Activated CD8-positive, alpha-beta memory T cell treated with anti-CD3 and anti-CD28 coated beads, Interleukin-2, amount 50 U/mL, for 48 hours (primary cell): ENCODE results near the gene TADA3.
A peak's percentile ranks its signal among the peaks of the same experiment; 100 is the strongest.
"Not testable (repeated sequence)": the region's sequence is repeated elsewhere in the genome, so short reads cannot be mapped to it uniquely, and the experiment has no call there.

Experiments used
- DNase-seq: peaks from one replicate; pipeline ENCODE4 v3.0.0-alpha.2; 2020

Gene TADA3

GRCh38 chr3:9781978-9782603 is 10.2 kb downstream of the TADA3 start:
- no peak for DNase-seq

- DNase-seq = no peak
These were observed 10.7 kb downstream of the TADA3 start for GRCh38 chr3:9781551-9781950.

DNA sequence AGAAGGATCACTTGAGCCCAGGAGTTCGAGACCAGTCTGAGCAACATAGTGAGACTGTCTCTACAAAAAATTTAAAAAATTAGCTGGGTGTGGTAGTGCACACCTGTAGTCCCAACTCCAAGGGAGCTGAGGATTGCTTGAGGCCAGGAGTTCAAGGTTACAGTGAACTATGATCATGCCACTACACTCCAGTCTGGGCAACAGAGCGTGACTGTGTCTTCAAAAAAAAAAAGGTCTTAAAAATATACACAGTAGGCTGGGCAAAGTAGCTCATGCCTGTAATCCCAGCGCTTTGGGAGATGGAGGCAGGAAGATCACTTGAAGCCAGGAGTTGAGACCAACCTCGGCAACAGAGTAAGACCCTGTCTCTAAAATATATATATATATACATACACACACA is 11.4 kb downstream of the TADA3 start:
- DNase-seq = no peak

DNA sequence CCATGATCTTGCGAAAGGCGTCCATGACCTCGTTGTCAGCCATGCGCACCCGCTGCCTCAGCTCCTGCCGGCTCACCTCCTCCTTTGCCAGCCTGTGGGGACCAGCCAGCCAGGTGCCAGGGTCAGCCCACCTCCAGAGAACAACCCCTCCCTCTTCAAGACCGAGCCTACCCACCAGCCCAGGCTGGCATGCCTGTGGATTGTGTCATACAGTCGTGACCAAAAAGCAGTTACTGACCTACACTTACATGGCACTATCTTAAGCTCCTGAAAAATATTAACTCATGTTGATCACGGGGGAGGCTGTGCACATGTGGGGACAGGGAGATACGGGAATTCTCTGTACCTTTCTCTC is 11.8 kb downstream of the TADA3 start:
- DNase-seq = no peak

GRCh38 chr3:9779721-9780457 is 12.4 kb downstream of the TADA3 start:
- DNase-seq = peak; percentile 76

DNA sequence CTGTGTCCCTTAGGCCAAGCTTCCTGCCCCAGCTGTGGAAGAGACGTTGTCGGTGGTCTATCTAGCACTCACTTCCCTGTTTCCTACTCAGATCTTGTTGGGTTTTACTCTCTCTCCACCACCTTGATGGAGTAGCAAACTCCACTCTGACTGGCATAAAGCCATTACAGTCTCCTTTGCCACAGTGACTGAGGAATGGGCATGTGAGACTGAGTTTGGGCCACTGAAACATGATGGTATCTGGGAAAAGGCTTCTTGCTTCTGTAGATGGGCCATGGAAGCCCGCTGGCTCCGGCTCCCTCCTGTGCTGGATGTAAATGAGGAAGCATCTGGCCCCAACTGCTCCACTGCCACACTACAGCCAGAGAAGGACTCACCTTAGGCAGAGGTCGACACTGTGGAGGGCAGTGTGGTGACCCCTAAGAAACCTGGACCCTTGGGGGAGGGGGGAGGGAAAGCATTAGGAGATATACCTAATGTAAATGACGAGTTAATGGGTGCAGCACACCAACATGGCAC is 13.1 kb downstream of the TADA3 start:
- DNase-seq = no peak

- peak; percentile 73 for DNase-seq
These were observed 13.9 kb downstream of the TADA3 start for GRCh38 chr3:9778143-9779074.

GRCh38 chr3:9777694-9778021 is 14.6 kb downstream of the TADA3 start:
- DNase-seq = no peak

DNA sequence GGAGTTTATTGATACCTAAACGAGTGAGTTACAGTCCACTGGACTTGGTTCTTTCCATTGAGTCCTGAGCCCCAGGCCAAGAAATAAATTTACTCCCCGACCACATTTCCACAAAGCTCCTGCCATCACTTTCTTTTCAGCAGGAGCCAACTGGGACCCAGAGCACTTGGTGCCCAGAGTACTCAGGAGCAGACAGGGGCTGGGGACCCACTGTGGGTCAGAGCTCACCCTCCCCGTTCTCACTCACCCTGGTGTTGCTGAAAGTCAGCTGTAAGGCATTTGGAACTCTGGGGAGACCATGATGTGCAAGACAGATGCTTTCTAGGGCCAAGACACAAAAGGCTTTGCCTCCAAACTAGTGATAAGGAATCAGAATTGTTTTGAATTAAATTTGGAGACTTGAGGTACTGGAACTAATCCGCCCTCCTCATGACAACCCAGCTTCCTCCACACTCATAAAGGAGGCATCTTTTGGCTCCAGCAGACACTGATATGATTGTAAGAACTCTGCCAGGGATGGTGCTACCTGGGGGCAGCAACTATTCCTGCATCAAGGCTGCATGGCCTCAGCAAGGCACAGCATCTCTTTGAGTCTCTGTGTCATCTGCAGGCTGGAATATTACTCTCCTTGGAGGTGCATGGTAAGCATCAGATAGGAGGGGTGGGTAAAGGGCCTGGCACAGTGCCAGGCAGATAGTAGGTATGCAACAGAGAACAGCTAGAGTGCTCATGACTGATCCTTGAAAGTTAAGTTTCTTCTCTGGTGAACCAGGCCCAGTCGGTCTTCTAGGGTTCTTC is 15.2 kb downstream of the TADA3 start:
- DNase-seq = no peak

DNA sequence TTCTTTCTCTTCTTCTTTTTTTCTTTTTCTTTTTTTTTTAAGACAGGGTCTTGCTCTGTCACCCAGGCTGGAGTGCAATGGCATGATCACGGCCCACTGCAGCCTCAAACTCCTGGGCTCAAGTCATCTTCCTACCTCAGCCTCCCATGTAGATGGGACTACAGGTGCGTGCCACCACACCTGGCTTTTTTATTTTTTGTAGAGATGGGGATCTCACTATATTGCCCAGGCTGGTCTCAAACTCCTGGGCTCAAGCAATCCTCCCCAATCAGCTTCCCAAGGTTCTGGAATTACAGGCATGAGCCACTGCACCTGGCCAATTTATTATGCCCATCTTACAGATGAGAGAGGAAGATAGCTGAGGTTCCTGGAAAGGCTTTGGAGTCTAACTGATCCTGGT is 21.3 kb downstream of the TADA3 start:
- DNase-seq = not testable (repeated sequence)

DNA sequence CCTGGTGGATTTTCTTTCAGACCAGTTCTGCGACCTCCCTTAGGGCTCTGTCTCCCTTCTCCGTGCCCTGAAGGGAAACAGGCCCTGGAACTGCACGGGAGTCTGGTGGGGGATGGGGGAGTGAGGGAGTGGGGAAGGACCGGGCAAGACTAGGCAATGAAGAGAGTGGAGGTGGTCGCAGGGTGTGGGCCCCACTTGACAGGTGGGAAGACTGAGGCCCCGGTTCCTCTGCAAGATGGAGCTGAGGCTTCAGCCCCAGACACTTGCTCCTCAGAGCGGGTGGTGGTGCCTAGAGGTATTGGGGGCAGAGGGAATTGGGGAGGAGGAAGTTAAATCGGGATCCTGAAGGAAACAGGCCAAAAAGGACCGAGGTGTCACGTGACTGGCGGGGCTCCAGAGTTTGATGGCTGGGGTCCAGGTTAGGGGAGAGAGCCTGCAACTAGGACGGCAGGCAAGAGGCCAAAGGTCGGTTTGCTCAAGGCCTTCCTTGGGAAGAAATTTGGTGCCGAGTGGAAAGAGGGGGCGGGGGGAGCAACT is 21.9 kb downstream of the TADA3 start:
- no peak for DNase-seq

GRCh38 chr3:9769426-9770275 is 22.6 kb downstream of the TADA3 start, which contains the start of gene CAMK1:
CAMK1 (minus strand) TSS chr3:9769947; CDS start chr3:9767749, 2,198 bp downstream.
- DNase-seq = peak; percentile 88

DNA sequence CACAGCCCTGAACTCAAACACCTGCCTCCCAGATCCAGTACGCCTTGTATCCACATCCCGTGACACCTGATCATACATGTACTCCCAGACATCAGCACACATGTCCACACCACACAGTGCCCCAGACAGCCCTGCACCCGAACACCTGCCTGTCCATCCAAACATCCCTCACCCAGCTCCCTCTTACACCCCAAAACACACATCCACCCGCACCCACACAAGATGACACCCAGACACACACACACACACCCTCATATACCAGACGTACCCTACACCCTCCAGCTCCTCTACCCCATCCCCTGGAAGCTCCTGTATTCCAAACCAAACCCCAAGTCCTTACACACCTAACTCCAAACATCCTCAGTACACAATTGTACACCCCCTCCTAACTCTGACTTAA is 23.3 kb downstream of the TADA3 start:
- no peak for DNase-seq

- no peak for DNase-seq
These were observed 24.0 kb downstream of the TADA3 start for GRCh38 chr3:9768141-9768775.

GRCh38 chr3:9767418-9767817 is 24.9 kb downstream of the TADA3 start:
- DNase-seq = no peak

DNA sequence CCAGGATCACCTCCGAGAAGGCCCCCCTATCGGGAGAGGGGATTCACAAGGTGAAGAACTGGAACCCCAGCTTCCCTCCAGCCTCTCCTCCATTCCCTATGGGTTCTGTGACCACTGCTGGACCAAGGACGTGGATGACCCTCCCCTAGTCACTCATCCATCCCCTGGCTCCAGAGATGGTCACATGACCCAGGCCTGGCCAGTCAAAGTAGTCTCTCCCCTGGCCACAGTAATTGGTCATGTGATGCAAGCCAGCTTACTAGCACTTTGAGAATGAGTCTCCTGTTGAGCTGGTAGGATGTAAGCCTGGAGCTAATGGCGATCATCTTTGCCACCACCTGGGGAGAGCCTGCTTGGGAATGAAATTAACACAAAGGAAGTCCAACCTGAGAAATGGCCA is 26.4 kb downstream of the TADA3 start:
- no peak for DNase-seq

- no peak for DNase-seq
These were observed 29.4 kb downstream of the TADA3 start for GRCh38 chr3:9762871-9763270.

DNA sequence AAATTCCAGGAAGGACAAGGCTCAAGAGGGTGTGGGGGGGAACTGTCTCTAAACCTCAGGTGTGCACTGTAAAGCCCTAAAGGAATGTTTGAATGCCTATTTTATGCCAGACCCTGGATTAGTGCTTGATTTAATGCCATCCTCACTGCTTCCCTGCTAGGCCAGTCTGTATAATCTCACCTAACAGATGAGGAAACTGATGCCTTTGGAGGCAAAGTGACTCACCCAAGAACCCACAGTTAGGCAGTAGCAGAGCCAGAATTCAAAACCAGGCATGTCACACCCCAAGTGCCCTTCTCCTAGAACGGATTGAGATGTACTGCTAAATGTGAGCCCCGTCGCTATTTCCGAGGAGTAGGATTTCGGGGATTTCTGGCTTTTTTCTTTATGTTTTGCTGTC is 30.4 kb downstream of the TADA3 start:
- no peak for DNase-seq

DNA sequence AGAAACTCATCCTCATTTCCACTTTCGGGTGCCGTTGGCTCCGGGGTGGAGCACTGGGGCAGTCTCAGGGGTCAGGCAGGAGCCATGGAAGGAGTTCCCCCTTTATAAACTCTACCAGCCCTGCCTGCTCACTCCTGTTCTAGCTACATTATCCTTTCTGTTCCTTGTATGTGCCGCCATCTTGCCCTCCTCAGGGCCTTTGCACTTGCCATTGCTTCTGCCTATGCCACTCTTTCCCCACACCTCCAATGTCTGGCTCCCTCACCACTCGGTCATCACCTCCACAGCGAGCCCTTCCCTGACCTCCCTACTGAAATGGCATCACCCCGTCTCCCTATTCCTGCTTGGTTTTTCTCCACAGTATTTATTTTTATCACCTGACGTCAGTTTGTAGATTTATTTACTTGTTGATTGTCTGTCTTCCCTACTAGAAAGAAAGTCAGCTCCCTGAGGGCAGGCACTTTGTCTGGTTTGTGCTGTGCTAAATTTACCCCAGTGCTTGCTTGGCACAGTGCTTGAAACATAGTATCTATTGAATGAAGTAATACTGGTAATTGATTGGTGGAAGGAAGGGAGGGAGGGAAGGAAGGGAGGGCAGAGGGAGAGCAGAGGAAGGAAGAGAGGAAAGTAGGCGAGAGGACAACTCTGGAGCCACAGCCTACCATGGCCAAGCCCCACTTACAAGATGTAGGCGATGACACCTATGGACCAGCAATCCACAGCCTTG is 31.3 kb downstream of the TADA3 start:
- no peak for DNase-seq

- DNase-seq = no peak
These were observed 34.8 kb downstream of the TADA3 start for GRCh38 chr3:9757427-9757826.
